ENCODE measurements around the gene REM1.

DNA sequence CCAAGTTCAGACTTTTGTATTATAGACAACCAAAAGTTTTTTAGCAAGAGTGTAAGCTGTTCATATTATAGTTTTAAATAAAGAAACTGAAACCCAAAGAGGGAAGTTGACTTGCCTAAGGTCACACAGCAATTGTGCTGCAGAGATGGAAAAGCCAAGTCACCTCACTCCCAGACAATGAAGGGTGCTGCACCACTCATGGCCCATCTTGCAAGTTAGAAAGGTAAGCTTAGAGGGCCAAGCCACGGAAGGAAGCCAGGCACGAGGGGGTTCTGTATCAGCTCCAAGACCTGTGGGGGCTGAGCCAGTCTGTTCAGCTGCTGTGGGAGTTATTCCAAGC lies 1.0 kb upstream of the REM1 start:
- TF ChIP-seq, protein P1, sequence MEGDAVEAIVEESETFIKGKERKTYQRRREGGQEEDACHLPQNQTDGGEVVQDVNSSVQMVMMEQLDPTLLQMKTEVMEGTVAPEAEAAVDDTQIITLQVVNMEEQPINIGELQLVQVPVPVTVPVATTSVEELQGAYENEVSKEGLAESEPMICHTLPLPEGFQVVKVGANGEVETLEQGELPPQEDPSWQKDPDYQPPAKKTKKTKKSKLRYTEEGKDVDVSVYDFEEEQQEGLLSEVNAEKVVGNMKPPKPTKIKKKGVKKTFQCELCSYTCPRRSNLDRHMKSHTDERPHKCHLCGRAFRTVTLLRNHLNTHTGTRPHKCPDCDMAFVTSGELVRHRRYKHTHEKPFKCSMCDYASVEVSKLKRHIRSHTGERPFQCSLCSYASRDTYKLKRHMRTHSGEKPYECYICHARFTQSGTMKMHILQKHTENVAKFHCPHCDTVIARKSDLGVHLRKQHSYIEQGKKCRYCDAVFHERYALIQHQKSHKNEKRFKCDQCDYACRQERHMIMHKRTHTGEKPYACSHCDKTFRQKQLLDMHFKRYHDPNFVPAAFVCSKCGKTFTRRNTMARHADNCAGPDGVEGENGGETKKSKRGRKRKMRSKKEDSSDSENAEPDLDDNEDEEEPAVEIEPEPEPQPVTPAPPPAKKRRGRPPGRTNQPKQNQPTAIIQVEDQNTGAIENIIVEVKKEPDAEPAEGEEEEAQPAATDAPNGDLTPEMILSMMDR (IDR thresholded peaks at IDR 0.05): no peak
- TF ChIP-seq POLR2A (IDR thresholded peaks at IDR 0.05): no peak

Data from body of pancreas (tissue), 4 donors.